ENCODE data around the gene ABCC4. TPM values are rescaled to one million over a fixed set of nuclear protein-coding genes. Genes with fewer than 3 reads are reported as not detected.

The ABCC4 gene
- total RNA-seq, 1 donor from 2014 or later: 7.5 TPM

DNA sequence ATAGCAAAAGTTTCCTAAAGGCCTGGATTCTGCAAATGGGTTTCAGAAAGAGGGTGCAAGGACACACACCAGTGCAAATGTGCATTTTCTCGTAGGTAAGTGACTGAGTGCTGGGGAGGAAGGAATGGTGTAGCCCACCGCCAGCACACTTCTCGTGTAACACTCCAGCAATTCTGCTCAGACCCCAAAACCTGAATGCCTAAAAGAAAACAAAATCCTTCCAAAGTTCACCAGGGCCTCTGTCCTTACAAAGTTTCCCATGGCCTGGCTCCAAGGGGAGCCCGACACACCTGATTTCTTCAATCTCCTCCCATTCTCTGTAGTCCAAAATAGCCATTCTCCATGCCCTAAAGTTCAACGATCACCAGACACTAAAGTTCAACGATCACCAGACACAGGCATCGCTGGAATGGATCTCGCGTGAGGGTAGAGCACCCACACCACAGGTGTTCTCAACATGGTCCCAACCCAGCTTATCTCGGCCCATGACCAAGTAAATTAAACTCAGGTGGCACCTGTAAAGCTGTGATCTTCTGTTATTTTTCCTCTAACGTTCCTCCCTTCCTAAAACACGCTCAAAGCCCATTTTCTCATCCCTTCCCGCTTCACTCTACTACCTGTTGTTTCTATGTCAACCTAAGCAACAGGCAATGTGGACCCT is 46.0 kb downstream of the ABCC4 start:
- DNase-seq (ENCODE audit: low spot score, unreplicated experiment): no peak
- no peak overlapping the region for H3K4me3 Mint-ChIP-seq (ENCODE audit: low read depth)
- H3K27me3 Mint-ChIP-seq: no peaks in the 10 kb centered on the region
- peaks cover 12% of the 10 kb centered on the region for H3K36me3 Mint-ChIP-seq (ENCODE audit: insufficient read depth)
- peaks cover 22% of the 10 kb centered on the region for H3K9me3 Mint-ChIP-seq (ENCODE audit: low read depth)
- H3K27ac Mint-ChIP-seq: no peak overlapping the region
- TF ChIP-seq, protein P1, sequence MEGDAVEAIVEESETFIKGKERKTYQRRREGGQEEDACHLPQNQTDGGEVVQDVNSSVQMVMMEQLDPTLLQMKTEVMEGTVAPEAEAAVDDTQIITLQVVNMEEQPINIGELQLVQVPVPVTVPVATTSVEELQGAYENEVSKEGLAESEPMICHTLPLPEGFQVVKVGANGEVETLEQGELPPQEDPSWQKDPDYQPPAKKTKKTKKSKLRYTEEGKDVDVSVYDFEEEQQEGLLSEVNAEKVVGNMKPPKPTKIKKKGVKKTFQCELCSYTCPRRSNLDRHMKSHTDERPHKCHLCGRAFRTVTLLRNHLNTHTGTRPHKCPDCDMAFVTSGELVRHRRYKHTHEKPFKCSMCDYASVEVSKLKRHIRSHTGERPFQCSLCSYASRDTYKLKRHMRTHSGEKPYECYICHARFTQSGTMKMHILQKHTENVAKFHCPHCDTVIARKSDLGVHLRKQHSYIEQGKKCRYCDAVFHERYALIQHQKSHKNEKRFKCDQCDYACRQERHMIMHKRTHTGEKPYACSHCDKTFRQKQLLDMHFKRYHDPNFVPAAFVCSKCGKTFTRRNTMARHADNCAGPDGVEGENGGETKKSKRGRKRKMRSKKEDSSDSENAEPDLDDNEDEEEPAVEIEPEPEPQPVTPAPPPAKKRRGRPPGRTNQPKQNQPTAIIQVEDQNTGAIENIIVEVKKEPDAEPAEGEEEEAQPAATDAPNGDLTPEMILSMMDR (IDR thresholded peaks at IDR 0.05; ENCODE audit: unreplicated experiment): no peak
- H3K4me1 Mint-ChIP-seq (ENCODE audit: low read depth): peaks cover 15% of the 10 kb centered on the region

DNA sequence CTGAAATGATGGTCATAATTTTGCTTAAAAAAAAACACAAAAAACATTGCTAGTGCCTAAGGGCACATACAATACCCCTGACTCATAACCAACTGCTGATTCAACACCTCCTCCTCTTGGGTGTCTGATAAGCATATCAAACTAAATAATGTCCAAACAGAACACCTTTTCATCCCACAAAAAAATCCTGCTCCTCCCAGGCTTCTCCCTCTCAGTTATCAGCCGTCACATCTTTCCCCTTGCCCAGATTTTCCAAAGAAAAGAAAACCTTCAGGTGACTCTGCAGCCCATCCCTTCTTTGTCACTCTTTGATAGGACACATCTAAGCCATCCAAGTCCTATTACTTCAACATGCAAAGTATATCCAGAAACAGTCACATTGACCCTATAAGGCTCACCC is 46.9 kb downstream of the ABCC4 start:
- no peak overlapping the region for H3K4me3 Mint-ChIP-seq (ENCODE audit: low read depth)

DNA sequence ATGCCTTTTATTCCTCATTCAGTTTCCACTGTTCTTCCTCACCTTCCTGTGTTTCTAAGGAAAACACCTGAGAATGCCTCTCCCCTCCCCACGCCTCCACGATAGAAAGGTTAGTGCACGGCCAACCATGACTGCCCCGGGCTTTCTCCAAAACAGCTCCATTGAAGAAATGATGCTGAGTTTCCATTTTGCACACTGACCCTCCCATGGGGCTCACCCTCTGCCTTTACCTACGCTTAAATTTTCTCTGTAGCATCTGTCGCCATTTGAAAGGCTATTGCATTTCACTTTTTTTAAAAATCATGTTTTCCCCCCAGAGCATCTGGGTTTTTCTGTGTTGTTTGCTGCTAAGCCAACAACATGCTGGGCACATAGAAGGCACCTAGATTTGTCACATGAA is 48.2 kb downstream of the ABCC4 start:
- Mint-ChIP-seq H3K27me3 (no peaks in the 10 kb centered on the region), H3K27ac (no peak overlapping the region), H3K36me3 (ENCODE audit: insufficient read depth) (peaks cover 7% of the 10 kb centered on the region), H3K9me3 (ENCODE audit: low read depth) (peaks cover 16% of the 10 kb centered on the region), H3K4me3 (ENCODE audit: low read depth) (no peak overlapping the region), H3K4me1 (ENCODE audit: low read depth) (peaks cover 6% of the 10 kb centered on the region)
- DNase-seq (ENCODE audit: low spot score, unreplicated experiment): no peak
- TF ChIP-seq, protein P1 (IDR thresholded peaks at IDR 0.05; ENCODE audit: unreplicated experiment): no peak

More for the DNA sequence above, 46.9 kb downstream of the ABCC4 start:
- TF ChIP-seq, protein P1 (IDR thresholded peaks at IDR 0.05; ENCODE audit: unreplicated experiment): no peak
- Mint-ChIP-seq H3K27me3 (no peaks in the 10 kb centered on the region), H3K9me3 (ENCODE audit: low read depth) (peaks cover 22% of the 10 kb centered on the region), H3K27ac (no peak overlapping the region), H3K36me3 (ENCODE audit: insufficient read depth) (peaks cover 12% of the 10 kb centered on the region), H3K4me1 (ENCODE audit: low read depth) (peaks cover 15% of the 10 kb centered on the region)
- no peak for DNase-seq (ENCODE audit: low spot score, unreplicated experiment)

DNA sequence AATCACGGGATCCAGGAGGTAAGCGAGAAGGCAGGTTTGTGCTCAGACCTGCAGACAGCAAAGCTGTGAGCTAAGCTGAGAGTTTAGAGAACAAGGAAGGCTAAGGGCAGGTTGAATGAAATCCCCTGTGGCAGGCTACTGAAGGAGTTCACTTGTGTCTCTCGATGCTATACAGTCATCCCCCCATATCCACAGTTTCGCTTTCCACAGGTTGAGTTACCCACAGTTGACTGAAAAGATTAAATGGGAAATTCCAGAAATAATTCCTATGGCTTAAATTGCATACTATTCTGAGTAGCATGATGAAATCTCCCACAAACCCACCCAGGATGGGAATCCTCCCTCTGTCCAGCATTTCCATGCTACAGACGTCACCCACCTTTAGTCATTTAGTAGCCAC is 49.6 kb downstream of the ABCC4 start:
- Mint-ChIP-seq H3K36me3 (ENCODE audit: insufficient read depth) (peaks cover 4% of the 10 kb centered on the region), H3K4me3 (ENCODE audit: low read depth) (no peak overlapping the region), H3K4me1 (ENCODE audit: low read depth) (peaks cover 7% of the 10 kb centered on the region), H3K9me3 (ENCODE audit: low read depth) (peaks cover 9% of the 10 kb centered on the region), H3K27me3 (no peaks in the 10 kb centered on the region), H3K27ac (no peak overlapping the region)
- DNase-seq (ENCODE audit: low spot score, unreplicated experiment): no peak
- TF ChIP-seq, protein P1 (IDR thresholded peaks at IDR 0.05; ENCODE audit: unreplicated experiment): no peak

DNA sequence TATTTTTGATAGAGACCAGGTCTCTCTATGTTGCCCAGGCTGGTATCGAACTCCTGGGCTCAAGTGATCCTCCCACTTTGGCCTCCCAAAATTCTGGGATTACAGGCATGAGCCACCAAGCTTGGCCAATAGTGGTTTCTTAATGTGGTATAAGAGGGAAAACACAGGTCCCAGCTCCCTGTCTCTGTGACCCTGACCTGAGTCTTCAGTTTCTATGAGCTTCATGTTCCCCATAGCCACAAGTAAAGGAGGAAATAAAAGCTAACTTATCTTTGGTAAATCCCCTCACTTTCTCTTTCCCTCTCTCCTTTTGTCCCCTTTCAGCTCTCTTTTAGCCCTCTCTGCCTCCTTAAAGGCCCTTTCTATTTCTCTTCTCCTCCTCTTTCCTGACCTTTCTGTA is 50.3 kb downstream of the ABCC4 start:
- H3K36me3 Mint-ChIP-seq (ENCODE audit: insufficient read depth): peaks cover 6% of the 10 kb centered on the region
- H3K27me3 Mint-ChIP-seq: no peaks in the 10 kb centered on the region
- no peak overlapping the region for H3K4me3 Mint-ChIP-seq (ENCODE audit: low read depth)
- DNase-seq (ENCODE audit: low spot score, unreplicated experiment): no peak
- H3K9me3 Mint-ChIP-seq (ENCODE audit: low read depth): peaks cover 9% of the 10 kb centered on the region
- TF ChIP-seq, protein P1 (IDR thresholded peaks at IDR 0.05; ENCODE audit: unreplicated experiment): no peak
- no peak overlapping the region for H3K27ac Mint-ChIP-seq
- H3K4me1 Mint-ChIP-seq (ENCODE audit: low read depth): peaks cover 8% of the 10 kb centered on the region
